Activated CD4-positive, alpha-beta T cell treated with anti-CD3 and anti-CD28 coated beads, Interleukin-2, amount 10 ng/mL, durations not matched to agents 24 days and 14 days (primary cell): ENCODE results near the gene MALAT1. TPM values are rescaled to one million over a fixed set of nuclear protein-coding genes. Genes with fewer than 3 reads are reported as not detected.

Experiments used
- DNase-seq: peaks from one replicate; pipeline ENCODE4 v3.0.0; 2022
- H3K27ac Mint-ChIP-seq: one replicate; pipeline ENCODE4 v1.8.0; 2022; ENCODE audit warnings: mild to moderate bottlenecking, mixed read lengths
- H3K27me3 Mint-ChIP-seq: one replicate; pipeline ENCODE4 v1.8.0; 2022; ENCODE audit warnings: mixed read lengths
- H3K36me3 Mint-ChIP-seq: one replicate; pipeline ENCODE4 v1.8.0; 2022; ENCODE audit warnings: low read depth, mild to moderate bottlenecking, mixed read lengths
- H3K4me1 Mint-ChIP-seq: one replicate; pipeline ENCODE4 v1.8.0; 2021; ENCODE audit warnings: mixed read lengths
- H3K4me3 Mint-ChIP-seq: one replicate; pipeline ENCODE4 v1.8.0; 2022; ENCODE audit warnings: mild to moderate bottlenecking, moderate library complexity, mixed read lengths
- H3K9me3 Mint-ChIP-seq: one replicate; pipeline ENCODE4 v1.8.0; 2021; ENCODE audit warnings: mixed read lengths
- intact Hi-C: fragments of 100-400 bp; cut with micrococcal nuclease; formaldehyde crosslinking; loops from one replicate; pipeline ENCODE4 v1.15.1; 2023
- total RNA-seq: library from RNA; stranded (reverse); gene quantifications from 2 replicates; pipeline ENCODE4 v1.2.3, GENCODE V29; 2022

The MALAT1 gene
- total RNA-seq, 1 donor from 2014 or later: 5,435 TPM

- Mint-ChIP-seq H3K27ac (no peak overlapping the region), H3K4me3 (no peak overlapping the region), H3K4me1 (peaks cover 36% of the 10 kb centered on the region), H3K27me3 (no peaks in the 10 kb centered on the region), H3K9me3 (no peaks in the 10 kb centered on the region), H3K36me3 (peaks cover 6% of the 10 kb centered on the region)
- no peak for DNase-seq
- intact Hi-C loops: loop anchor here (2.0 kb wide), 1 partner anchor 76 kb away; no protein-coding TSS in a partner anchor
These were observed 193 bp upstream of the MALAT1 start for GRCh38 chr11:65498727-65498976.

- Mint-ChIP-seq H3K27me3 (no peaks in the 10 kb centered on the region), H3K27ac (no peak overlapping the region), H3K4me3 (no peak overlapping the region), H3K36me3 (peaks cover 15% of the 10 kb centered on the region), H3K9me3 (no peaks in the 10 kb centered on the region), H3K4me1 (peaks cover 34% of the 10 kb centered on the region)
- no peak for DNase-seq
- intact Hi-C loops: loop anchor here (1.0 to 2.0 kb wide), 2 partner anchors 70 to 75 kb away; partner anchors contain the start of gene ZNRD2
These were observed 1.0 kb downstream of the MALAT1 start for GRCh38 chr11:65499713-65500386.

- Mint-ChIP-seq H3K4me1 (peaks cover 39% of the 10 kb centered on the region), H3K27ac (no peak overlapping the region), H3K9me3 (no peaks in the 10 kb centered on the region), H3K36me3 (peaks cover 20% of the 10 kb centered on the region), H3K27me3 (no peaks in the 10 kb centered on the region), H3K4me3 (no peak overlapping the region)
- intact Hi-C loops: no loop called here
- DNase-seq: peak; percentile 84
These were observed 1.7 kb downstream of the MALAT1 start for GRCh38 chr11:65500387-65501185.

- H3K27ac Mint-ChIP-seq: no peak overlapping the region
- intact Hi-C loops: no loop called here
- DNase-seq: peak; percentile 57
- H3K4me1 Mint-ChIP-seq: peaks cover 43% of the 10 kb centered on the region
- peaks cover 26% of the 10 kb centered on the region for H3K36me3 Mint-ChIP-seq
- H3K27me3 Mint-ChIP-seq: no peaks in the 10 kb centered on the region
- H3K9me3 Mint-ChIP-seq: no peaks in the 10 kb centered on the region
- no peak overlapping the region for H3K4me3 Mint-ChIP-seq
These were observed 2.3 kb downstream of the MALAT1 start for GRCh38 chr11:65501186-65501471.

- Mint-ChIP-seq H3K9me3 (no peaks in the 10 kb centered on the region), H3K27me3 (no peaks in the 10 kb centered on the region), H3K27ac (no peak overlapping the region), H3K4me3 (no peak overlapping the region), H3K4me1 (peaks cover 44% of the 10 kb centered on the region), H3K36me3 (peaks cover 31% of the 10 kb centered on the region)
- intact Hi-C loops: no loop called here
- peak; percentile 69 for DNase-seq
These were observed 2.8 kb downstream of the MALAT1 start for GRCh38 chr11:65501472-65502273.

- Mint-ChIP-seq H3K27ac (no peak overlapping the region), H3K4me3 (no peak overlapping the region), H3K36me3 (peaks cover 36% of the 10 kb centered on the region), H3K4me1 (peaks cover 44% of the 10 kb centered on the region), H3K27me3 (no peaks in the 10 kb centered on the region), H3K9me3 (no peaks in the 10 kb centered on the region)
- intact Hi-C loops: no loop called here
- DNase-seq: no peak
These were observed 3.4 kb downstream of the MALAT1 start for GRCh38 chr11:65502274-65502554.

- peaks cover 49% of the 10 kb centered on the region for H3K4me1 Mint-ChIP-seq
- no peaks in the 10 kb centered on the region for H3K27me3 Mint-ChIP-seq
- peak; percentile 71 for DNase-seq
- no peaks in the 10 kb centered on the region for H3K9me3 Mint-ChIP-seq
- H3K36me3 Mint-ChIP-seq: peaks cover 36% of the 10 kb centered on the region
- no peak overlapping the region for H3K4me3 Mint-ChIP-seq
- intact Hi-C loops: no loop called here
- H3K27ac Mint-ChIP-seq: no peak overlapping the region
These were observed 3.9 kb downstream of the MALAT1 start for GRCh38 chr11:65502555-65503367.

- H3K36me3 Mint-ChIP-seq: peaks cover 36% of the 10 kb centered on the region
- H3K27ac Mint-ChIP-seq: peak overlapping the region; percentile 67
- no peak overlapping the region for H3K4me3 Mint-ChIP-seq
- H3K27me3 Mint-ChIP-seq: no peaks in the 10 kb centered on the region
- peaks cover 55% of the 10 kb centered on the region for H3K4me1 Mint-ChIP-seq
- no peaks in the 10 kb centered on the region for H3K9me3 Mint-ChIP-seq
- intact Hi-C loops: no loop called here
- DNase-seq: no peak
These were observed 4.6 kb downstream of the MALAT1 start for GRCh38 chr11:65503368-65503948.

- Mint-ChIP-seq H3K4me1 (peaks cover 52% of the 10 kb centered on the region), H3K36me3 (peaks cover 36% of the 10 kb centered on the region), H3K4me3 (no peak overlapping the region), H3K27me3 (no peaks in the 10 kb centered on the region), H3K9me3 (no peaks in the 10 kb centered on the region), H3K27ac (peak overlapping the region; percentile 72)
- DNase-seq: peak; percentile 69
- intact Hi-C loops: no loop called here
These were observed 5.3 kb downstream of the MALAT1 start for GRCh38 chr11:65503949-65504673.

- Mint-ChIP-seq H3K4me1 (peaks cover 56% of the 10 kb centered on the region), H3K36me3 (peaks cover 36% of the 10 kb centered on the region), H3K27me3 (no peaks in the 10 kb centered on the region), H3K9me3 (no peaks in the 10 kb centered on the region), H3K4me3 (no peak overlapping the region), H3K27ac (peak overlapping the region; percentile 72)
- intact Hi-C loops: loop anchor here (5.0 kb wide), 1 partner anchor 38 kb away; no protein-coding TSS in a partner anchor
- peak; percentile 70 for DNase-seq
These were observed 6.0 kb downstream of the MALAT1 start for GRCh38 chr11:65504674-65505465.

GRCh38 chr11:65505466-65506289, 6.8 kb downstream of the MALAT1 start:
- Mint-ChIP-seq H3K4me1 (peaks cover 59% of the 10 kb centered on the region), H3K27me3 (no peaks in the 10 kb centered on the region), H3K36me3 (peaks cover 36% of the 10 kb centered on the region), H3K9me3 (no peaks in the 10 kb centered on the region), H3K4me3 (no peak overlapping the region), H3K27ac (peak overlapping the region; percentile 92)
- intact Hi-C loops: loop anchor here (5.0 kb wide), 1 partner anchor 38 kb away; no protein-coding TSS in a partner anchor
- DNase-seq: peak; percentile 66
